ENCODE measurements around the gene IHH. TPM values are rescaled to one million over a fixed set of nuclear protein-coding genes. Genes with fewer than 3 reads are reported as not detected.

Gene IHH
- total RNA-seq, 1 donor = under 0.01 TPM

DNA sequence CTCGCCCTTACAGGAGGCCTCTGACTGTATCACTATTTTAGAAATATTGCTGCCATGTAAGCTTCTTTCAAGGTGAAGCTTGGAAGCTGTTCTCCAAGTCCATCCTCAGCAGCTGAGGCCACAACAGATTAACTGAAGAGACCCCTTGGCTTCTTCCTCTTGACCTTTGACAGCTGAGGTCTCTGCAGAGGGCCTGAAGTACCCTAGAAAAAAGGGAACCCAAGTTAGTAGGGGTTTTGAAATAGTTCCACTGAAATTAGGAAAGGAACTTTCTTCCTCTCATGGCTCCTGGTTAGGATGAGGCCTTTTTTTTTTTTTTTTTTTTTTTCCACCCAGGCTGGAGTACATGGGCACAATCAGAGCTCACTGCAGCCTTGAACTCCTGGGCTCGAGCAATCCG, 15.5 kb upstream of the IHH start:
- Histone ChIP-seq H3K4me3 (ENCODE audit: insufficient read depth, low read length) (no peak overlapping the region), H3K9me3 (ENCODE audit: low read depth, low read length) (no peaks in the 10 kb centered on the region), H4K20me1 (ENCODE audit: insufficient read depth, low read length) (peaks cover 11% of the 10 kb centered on the region), H3K4me1 (ENCODE audit: insufficient read depth, low read length) (peaks cover 13% of the 10 kb centered on the region), H3K79me2 (ENCODE audit: insufficient read depth, low read length) (no peaks in the 10 kb centered on the region), H3K27ac (ENCODE audit: low read depth, low read length) (no peak overlapping the region), H2AFZ (ENCODE audit: low read length) (no peak overlapping the region), H3K36me3 (ENCODE audit: insufficient read depth, low read length) (no peaks in the 10 kb centered on the region), H3K27me3 (ENCODE audit: insufficient read depth, low read length) (no peaks in the 10 kb centered on the region), H3K4me2 (ENCODE audit: insufficient read depth, low read length) (no peak overlapping the region)
- DNase-seq (ENCODE audit: insufficient read length, low spot score, missing footprints) = no peak
- TF ChIP-seq, protein P1, sequence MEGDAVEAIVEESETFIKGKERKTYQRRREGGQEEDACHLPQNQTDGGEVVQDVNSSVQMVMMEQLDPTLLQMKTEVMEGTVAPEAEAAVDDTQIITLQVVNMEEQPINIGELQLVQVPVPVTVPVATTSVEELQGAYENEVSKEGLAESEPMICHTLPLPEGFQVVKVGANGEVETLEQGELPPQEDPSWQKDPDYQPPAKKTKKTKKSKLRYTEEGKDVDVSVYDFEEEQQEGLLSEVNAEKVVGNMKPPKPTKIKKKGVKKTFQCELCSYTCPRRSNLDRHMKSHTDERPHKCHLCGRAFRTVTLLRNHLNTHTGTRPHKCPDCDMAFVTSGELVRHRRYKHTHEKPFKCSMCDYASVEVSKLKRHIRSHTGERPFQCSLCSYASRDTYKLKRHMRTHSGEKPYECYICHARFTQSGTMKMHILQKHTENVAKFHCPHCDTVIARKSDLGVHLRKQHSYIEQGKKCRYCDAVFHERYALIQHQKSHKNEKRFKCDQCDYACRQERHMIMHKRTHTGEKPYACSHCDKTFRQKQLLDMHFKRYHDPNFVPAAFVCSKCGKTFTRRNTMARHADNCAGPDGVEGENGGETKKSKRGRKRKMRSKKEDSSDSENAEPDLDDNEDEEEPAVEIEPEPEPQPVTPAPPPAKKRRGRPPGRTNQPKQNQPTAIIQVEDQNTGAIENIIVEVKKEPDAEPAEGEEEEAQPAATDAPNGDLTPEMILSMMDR (IDR thresholded peaks at IDR 0.05; ENCODE audit: extremely low read depth, low read depth, low read length) = no peak

DNA sequence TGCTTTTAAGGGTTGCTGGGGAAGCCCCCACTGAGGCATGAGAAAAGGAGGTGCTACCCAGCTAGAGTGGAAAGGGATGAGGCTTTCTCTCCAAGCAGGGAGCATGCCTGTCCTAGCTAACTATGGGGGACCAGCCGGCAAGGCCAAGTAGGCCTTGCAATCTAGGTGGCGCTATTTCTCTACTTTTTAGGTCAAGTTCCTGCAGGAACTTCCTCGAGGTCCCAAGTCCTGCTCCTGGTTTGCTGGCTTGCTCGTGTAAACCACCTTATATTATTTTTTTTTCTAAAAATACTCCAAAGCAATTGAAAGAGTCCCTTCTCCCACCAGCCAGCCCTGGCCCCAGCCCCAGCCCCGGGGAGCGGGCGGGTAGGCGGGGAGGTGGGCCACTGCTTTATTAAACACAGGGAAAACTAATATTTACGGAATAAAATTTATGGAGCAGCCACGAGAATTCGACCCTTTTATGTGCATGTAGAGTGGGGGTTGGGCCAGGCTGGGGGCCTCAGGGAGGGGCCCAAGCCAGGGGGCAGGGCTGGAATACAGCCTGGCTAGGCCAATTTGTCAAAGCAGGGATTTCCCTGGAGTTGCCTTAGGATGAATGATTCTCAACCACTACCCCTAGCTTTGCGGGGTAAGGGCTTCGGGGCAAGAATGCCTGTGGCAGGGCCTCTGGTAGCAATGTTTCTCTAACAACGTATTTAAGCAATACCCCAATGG, 12.8 kb upstream of the IHH start:
- no peaks in the 10 kb centered on the region for H3K27me3 ChIP-seq (ENCODE audit: insufficient read depth, low read length)
- H3K9me3 ChIP-seq (ENCODE audit: low read depth, low read length) = no peaks in the 10 kb centered on the region
- H3K79me2 ChIP-seq (ENCODE audit: insufficient read depth, low read length) = no peaks in the 10 kb centered on the region
- H3K4me2 ChIP-seq (ENCODE audit: insufficient read depth, low read length) = no peak overlapping the region
- no peak overlapping the region for H2AFZ ChIP-seq (ENCODE audit: low read length)
- H3K4me3 ChIP-seq (ENCODE audit: insufficient read depth, low read length) = no peak overlapping the region
- H4K20me1 ChIP-seq (ENCODE audit: insufficient read depth, low read length) = no peaks in the 10 kb centered on the region
- peak; percentile 89 for DNase-seq (ENCODE audit: insufficient read length, low spot score, missing footprints)
- H3K36me3 ChIP-seq (ENCODE audit: insufficient read depth, low read length) = no peaks in the 10 kb centered on the region
- no peak overlapping the region for H3K27ac ChIP-seq (ENCODE audit: low read depth, low read length)
- H3K4me1 ChIP-seq (ENCODE audit: insufficient read depth, low read length) = peaks cover 5% of the 10 kb centered on the region
- TF ChIP-seq, protein P1 (IDR thresholded peaks at IDR 0.05; ENCODE audit: extremely low read depth, low read depth, low read length) = peak; percentile 73

DNA sequence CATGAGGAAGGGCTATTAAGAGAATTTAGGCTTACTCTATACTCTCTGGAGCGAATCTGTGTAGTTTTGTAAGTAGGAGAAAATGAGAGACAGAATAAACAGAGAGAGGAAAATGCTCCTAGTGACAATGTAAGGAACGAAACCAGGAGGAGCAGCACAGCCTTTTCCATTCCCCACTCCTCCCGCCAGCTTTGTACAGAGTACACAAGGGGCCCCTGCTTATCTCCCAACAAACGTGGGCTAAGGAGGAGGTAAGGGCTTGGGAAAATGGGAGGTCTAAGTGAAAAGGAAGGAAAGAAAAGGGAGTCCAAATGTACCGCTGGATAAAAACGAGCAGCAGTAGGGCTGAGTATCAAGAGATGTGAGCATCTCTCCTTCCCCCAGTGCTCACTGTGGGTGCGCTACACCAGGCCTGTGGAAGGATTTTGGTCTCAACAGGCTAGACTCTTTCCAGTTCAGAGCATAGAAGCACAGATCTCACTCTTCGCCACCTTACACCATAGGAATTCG, 12.1 kb upstream of the IHH start:
- Histone ChIP-seq H2AFZ (ENCODE audit: low read length) (no peak overlapping the region), H3K79me2 (ENCODE audit: insufficient read depth, low read length) (no peaks in the 10 kb centered on the region), H3K4me3 (ENCODE audit: insufficient read depth, low read length) (no peak overlapping the region), H3K4me2 (ENCODE audit: insufficient read depth, low read length) (no peak overlapping the region), H3K27ac (ENCODE audit: low read depth, low read length) (no peak overlapping the region), H3K36me3 (ENCODE audit: insufficient read depth, low read length) (no peaks in the 10 kb centered on the region), H3K9me3 (ENCODE audit: low read depth, low read length) (no peaks in the 10 kb centered on the region), H3K27me3 (ENCODE audit: insufficient read depth, low read length) (no peaks in the 10 kb centered on the region), H3K4me1 (ENCODE audit: insufficient read depth, low read length) (peaks cover 5% of the 10 kb centered on the region), H4K20me1 (ENCODE audit: insufficient read depth, low read length) (no peaks in the 10 kb centered on the region)
- TF ChIP-seq, protein P1 (IDR thresholded peaks at IDR 0.05; ENCODE audit: extremely low read depth, low read depth, low read length) = no peak
- no peak for DNase-seq (ENCODE audit: insufficient read length, low spot score, missing footprints)

DNA sequence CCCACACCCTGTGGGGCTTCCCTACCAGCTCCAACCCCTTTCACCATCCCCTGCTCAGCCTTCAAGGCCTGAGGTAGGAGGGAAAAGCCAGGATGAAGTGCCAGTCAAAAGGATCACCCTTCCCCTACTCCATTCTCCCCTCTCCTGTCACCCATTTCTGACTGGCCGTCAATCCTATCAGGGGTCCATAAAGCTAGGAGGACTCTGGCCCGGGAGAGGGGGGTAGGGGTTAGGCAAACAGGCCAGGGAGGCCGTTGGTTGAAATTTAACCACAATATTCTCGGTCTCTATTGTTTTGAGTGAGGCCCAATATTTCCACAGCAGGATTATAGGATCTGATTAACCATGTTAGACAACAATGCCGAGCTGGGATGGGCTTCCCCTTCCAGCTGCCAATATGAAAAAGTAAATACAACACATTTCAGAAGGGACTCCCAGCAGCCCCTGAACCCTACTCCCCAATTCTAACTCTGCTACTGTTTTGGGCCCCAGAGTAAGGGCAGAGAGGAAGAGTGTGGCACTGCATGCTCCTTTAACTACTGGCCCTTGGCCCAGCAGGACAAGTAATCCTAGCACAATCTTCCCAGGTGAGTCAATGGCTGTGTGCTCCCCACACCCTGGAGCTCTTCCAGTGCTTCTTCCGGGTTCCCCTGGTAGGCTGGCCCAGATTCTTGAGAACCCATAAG, 10.6 kb upstream of the IHH start:
- Histone ChIP-seq H3K4me3 (ENCODE audit: insufficient read depth, low read length) (no peak overlapping the region), H3K79me2 (ENCODE audit: insufficient read depth, low read length) (no peaks in the 10 kb centered on the region), H2AFZ (ENCODE audit: low read length) (no peak overlapping the region), H3K4me1 (ENCODE audit: insufficient read depth, low read length) (peaks cover 5% of the 10 kb centered on the region), H3K36me3 (ENCODE audit: insufficient read depth, low read length) (no peaks in the 10 kb centered on the region), H3K4me2 (ENCODE audit: insufficient read depth, low read length) (no peak overlapping the region), H3K9me3 (ENCODE audit: low read depth, low read length) (no peaks in the 10 kb centered on the region), H4K20me1 (ENCODE audit: insufficient read depth, low read length) (no peaks in the 10 kb centered on the region), H3K27ac (ENCODE audit: low read depth, low read length) (no peak overlapping the region), H3K27me3 (ENCODE audit: insufficient read depth, low read length) (no peaks in the 10 kb centered on the region)
- no peak for DNase-seq (ENCODE audit: insufficient read length, low spot score, missing footprints)
- TF ChIP-seq, protein P1 (IDR thresholded peaks at IDR 0.05; ENCODE audit: extremely low read depth, low read depth, low read length) = no peak
